GM18502 (cell line): ENCODE measurements around the gene PTGFRN.

Experiments
- ATAC-seq: cut with Tn5 transposase; IDR thresholded peaks from one replicate; pipeline ENCODE4 v1.9.1; 2021; ENCODE audit warnings: mild to moderate bottlenecking; ENCODE audit not compliant: unreplicated experiment, poor library complexity

Gene PTGFRN

GRCh38 chr1:116940814-116941599 is 31.3 kb downstream of the PTGFRN start:
- ATAC-seq = no peak

DNA sequence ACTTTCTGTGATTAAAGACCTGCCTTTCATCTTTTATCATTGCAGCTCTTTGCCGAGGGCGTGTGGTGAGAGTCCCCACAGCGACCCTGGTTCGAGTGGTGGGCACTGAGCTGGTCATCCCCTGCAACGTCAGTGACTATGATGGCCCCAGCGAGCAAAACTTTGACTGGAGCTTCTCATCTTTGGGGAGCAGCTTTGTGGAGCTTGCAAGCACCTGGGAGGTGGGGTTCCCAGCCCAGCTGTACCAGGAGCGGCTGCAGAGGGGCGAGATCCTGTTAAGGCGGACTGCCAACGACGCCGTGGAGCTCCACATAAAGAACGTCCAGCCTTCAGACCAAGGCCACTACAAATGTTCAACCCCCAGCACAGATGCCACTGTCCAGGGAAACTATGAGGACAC is 32.0 kb downstream of the PTGFRN start:
- no peak for ATAC-seq

- ATAC-seq = no peak
Measured at GRCh38 chr1:116942344-116942743, 32.6 kb downstream of the PTGFRN start.

GRCh38 chr1:116943438-116943837 is 33.7 kb downstream of the PTGFRN start:
- ATAC-seq = no peak

DNA sequence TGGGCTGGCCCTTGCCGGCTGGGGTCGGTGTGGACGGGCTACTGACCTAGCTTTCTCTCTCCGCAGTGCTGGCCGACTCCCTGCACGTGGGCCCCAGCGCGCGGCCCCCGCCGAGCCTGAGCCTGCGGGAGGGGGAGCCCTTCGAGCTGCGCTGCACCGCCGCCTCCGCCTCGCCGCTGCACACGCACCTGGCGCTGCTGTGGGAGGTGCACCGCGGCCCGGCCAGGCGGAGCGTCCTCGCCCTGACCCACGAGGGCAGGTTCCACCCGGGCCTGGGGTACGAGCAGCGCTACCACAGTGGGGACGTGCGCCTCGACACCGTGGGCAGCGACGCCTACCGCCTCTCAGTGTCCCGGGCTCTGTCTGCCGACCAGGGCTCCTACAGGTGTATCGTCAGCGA is 34.9 kb downstream of the PTGFRN start:
- ATAC-seq = no peak

DNA sequence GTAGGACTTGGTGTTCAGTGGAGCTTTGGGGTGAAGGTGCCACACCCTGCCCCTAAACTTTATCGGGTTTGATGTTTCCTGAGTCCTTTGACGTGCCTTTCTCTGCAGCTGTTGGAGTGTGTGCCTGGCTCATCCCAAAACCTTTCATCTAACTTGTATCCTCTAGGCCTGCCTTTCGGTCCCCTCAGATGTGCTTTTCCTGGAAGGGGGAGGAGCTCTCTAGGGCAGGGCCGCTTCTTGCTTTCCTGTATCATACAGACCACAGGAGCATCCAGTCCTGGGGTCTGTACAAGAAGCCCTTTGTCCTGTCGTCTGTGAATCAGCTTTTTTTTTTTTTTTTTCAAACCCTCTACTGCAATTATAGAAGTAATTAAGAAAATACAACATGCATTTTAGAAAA is 35.7 kb downstream of the PTGFRN start:
- ATAC-seq = no peak

DNA sequence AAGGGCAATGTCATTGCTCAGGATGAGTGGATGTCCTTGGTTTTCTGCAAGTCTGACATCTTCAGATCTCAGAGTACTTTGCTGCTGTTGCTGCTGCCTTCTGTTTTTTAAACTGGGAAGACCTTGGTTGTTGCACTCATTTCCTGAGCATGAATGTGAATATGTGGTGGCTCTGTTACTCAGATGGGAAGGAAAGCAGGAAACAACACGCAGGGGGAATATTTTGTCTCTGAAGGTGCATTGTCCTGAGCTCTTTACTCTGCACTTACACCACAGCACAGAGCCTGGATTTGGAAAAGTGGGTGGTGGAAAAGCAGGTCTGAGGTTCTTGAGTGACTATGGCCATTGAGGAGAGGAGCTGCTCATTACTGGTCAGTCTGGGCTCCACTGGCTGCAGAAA is 36.3 kb downstream of the PTGFRN start:
- no peak for ATAC-seq

- ATAC-seq = no peak
Measured at GRCh38 chr1:116947092-116947860, 37.6 kb downstream of the PTGFRN start.

GRCh38 chr1:116948046-116948445 is 38.3 kb downstream of the PTGFRN start:
- ATAC-seq = no peak

- ATAC-seq = no peak
Measured at GRCh38 chr1:116948642-116949041, 38.9 kb downstream of the PTGFRN start.

- no peak for ATAC-seq
Measured at GRCh38 chr1:116949213-116949985, 39.7 kb downstream of the PTGFRN start.

DNA sequence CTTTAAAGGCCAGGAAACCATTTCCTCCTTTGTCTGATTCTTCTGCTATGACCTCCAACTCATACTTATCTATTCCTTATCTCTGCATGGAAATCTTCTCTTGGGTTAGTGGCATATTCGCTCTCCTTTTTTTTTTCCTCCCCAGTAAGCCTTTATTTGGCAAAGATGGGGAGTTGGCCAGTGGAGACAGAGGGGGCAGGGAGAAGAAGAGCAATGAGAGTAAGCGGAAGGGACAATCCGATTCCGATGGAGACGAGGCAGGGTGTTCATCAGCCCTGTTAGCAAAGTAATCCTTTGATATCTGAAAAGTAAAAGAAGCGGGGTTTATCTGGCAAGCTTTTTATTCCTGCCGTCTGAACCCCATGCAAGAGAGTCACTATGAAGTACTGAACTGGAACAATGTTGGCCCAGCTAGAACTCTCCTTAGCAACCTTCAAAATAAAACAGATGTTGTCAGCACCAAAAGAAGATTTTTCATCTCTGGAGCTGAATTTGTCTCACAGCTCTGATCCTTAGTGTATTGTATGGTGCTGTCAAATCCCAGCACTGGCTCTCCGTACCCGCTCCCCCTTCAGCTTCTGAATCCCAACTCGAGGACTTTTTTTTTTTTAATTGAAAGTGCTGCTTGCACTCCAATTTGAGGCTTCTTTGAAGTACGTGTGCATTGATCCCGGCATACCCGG is 40.9 kb downstream of the PTGFRN start:
- ATAC-seq = no peak

GRCh38 chr1:116951200-116951935 is 41.7 kb downstream of the PTGFRN start:
- ATAC-seq = no peak

DNA sequence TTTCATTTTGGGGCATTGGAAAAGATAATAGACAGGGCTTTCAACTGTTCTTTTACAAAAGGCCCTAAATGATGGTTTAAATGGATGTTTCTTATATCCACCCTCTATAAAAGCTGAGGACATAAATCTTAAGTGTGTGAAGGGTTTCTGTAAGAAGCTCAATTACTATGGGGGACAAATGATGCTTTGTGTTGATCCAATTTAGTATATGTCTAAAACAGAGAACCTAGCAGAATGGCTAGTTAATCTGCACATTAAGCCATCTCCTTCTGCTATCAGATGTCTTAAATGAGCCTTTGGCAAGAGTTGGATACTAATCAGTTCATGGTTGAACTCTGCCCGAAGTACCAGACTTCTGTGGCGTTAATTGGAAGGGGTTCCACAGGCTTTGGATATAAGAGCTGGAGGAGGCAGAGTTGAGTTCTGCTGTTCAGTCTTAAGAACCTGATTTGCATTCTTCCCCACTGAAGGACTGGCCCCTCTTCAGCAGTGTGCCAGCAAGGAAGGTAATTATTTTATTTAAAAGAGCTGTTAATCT is 43.1 kb downstream of the PTGFRN start:
- ATAC-seq = no peak

- ATAC-seq = no peak
Measured at GRCh38 chr1:116954440-116954839, 44.7 kb downstream of the PTGFRN start.

DNA sequence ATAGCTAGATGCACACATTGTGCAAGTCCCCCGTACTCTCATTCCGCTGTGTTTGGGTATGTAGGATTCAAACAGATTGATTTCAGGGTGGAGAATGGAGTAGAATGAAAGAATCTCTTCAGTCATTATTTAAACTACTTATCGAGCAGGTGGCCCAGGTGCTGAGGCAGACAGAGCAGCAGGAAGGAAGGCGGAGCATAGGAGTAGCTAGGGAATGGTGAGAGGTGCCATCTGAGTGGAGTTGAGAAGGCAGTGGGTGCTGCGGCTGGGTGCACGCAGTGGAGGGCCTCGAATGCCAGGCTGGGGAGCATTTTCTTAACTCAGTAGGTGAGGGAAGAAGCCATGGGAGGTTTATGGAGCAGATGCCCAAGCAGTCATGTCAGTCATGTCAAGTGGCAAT is 46.7 kb downstream of the PTGFRN start:
- ATAC-seq = no peak

GRCh38 chr1:116957646-116958045 is 47.9 kb downstream of the PTGFRN start:
- no peak for ATAC-seq

DNA sequence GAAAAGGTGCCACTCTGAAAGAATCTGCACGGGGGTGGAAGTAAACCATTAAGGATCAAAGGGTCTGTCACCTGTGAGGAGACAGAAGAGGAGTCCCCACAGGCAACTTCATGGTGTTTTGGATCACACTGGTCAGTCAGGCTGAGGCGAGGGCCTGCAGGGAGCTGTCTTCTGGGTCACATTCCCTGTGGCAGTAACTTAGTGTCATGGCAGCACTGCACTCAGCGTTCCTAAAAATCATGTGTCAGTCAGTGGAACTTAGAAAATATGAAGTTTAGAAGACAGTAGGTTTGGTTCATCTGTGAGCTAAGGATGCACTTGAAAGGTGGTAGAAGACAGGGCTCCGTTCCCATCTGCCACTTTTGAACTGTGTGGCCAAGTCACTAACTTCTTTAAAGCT is 48.4 kb downstream of the PTGFRN start:
- ATAC-seq = no peak

- no peak for ATAC-seq
Measured at GRCh38 chr1:116958977-116959376, 49.3 kb downstream of the PTGFRN start.

- no peak for ATAC-seq
Measured at GRCh38 chr1:116961606-116962005, 51.9 kb downstream of the PTGFRN start.
